ENCODE results near the gene CNBD2.
A peak's percentile ranks its signal among the peaks of the same experiment; 100 is the strongest.
"Not testable (repeated sequence)": the region's sequence is repeated elsewhere in the genome, so short reads cannot be mapped to it uniquely, and the experiment has no call there.

CNBD2 gene

GRCh38 chr20:36028106-36028808 is 59.9 kb downstream of the CNBD2 start:
- DNase-seq = no peak

- no peak for DNase-seq
Measured at GRCh38 chr20:36030149-36030548, 61.8 kb downstream of the CNBD2 start.

- DNase-seq = no peak
Measured at GRCh38 chr20:36031806-36032205, 63.4 kb downstream of the CNBD2 start.

GRCh38 chr20:36034875-36035274 is 66.5 kb downstream of the CNBD2 start:
- DNase-seq = no peak

GRCh38 chr20:36035745-36036144 is 67.4 kb downstream of the CNBD2 start:
- DNase-seq = no peak

GRCh38 chr20:36036688-36037087 is 68.3 kb downstream of the CNBD2 start:
- DNase-seq = no peak

GRCh38 chr20:36040571-36040970 is 72.2 kb downstream of the CNBD2 start:
- no peak for DNase-seq

- DNase-seq = no peak
Measured at GRCh38 chr20:36043441-36043840, 75.1 kb downstream of the CNBD2 start.

GRCh38 chr20:36043892-36044515 is 75.6 kb downstream of the CNBD2 start:
- no peak for DNase-seq

- no peak for DNase-seq
Measured at GRCh38 chr20:36045373-36045714, 77.0 kb downstream of the CNBD2 start.

- DNase-seq = not testable (repeated sequence)
Measured at GRCh38 chr20:36046073-36046798, 77.8 kb downstream of the CNBD2 start.

- not testable (repeated sequence) for DNase-seq
Measured at GRCh38 chr20:36049408-36049807, 81.0 kb downstream of the CNBD2 start.

- peak; percentile 72 to 85 (median 82) for DNase-seq
Measured at GRCh38 chr20:36050436-36051317, 82.3 kb downstream of the CNBD2 start.

- no peak for DNase-seq
Measured at GRCh38 chr20:36051318-36052116, 83.1 kb downstream of the CNBD2 start.

GRCh38 chr20:36052117-36052513 is 83.7 kb downstream of the CNBD2 start:
- DNase-seq = no peak

GRCh38 chr20:36053863-36054518 is 85.6 kb downstream of the CNBD2 start:
- DNase-seq = not testable (repeated sequence)

GRCh38 chr20:36055145-36055544 is 86.8 kb downstream of the CNBD2 start:
- no peak for DNase-seq

- DNase-seq = no peak
Measured at GRCh38 chr20:36060676-36061075, 92.3 kb downstream of the CNBD2 start.

- DNase-seq = no peak
Measured at GRCh38 chr20:36061754-36062153, 93.4 kb downstream of the CNBD2 start.

GRCh38 chr20:36062799-36063198 is 94.4 kb downstream of the CNBD2 start:
- DNase-seq = no peak

- no peak for DNase-seq
Measured at GRCh38 chr20:36063916-36064657, 95.7 kb downstream of the CNBD2 start.

Measured in activated naive CD4-positive, alpha-beta T cell (primary cell).